HepG2 (cell line): ENCODE data around the gene LMNTD1. TPM values are rescaled to one million over a fixed set of nuclear protein-coding genes. Genes with fewer than 3 reads are reported as not detected.

Source experiments
- ATAC-seq: fragments of 200-7000 bp; cut with Tn5 transposase; 3 replicates; pipeline ENCODE4 v1.9.1; 2020; ENCODE audit warnings: mild to moderate bottlenecking, moderate library complexity
- BruUV-seq: library from RNA; stranded (reverse); fragments of 400-500 nt; replicated peaks from 2 replicates; lab custom pipeline; 2021; lab: Mats Ljungman, UMichigan
- CTCF ChIA-PET: fragments of 300-600 bp; formaldehyde crosslinking; extraction: SDS; loops from one replicate; lab custom pipeline; 2021; ENCODE audit warnings: low total read pairs, inconsistent platforms, low intra/inter-chr PET ratio; lab: Yijun Ruan, JAX
- POLR2A ChIA-PET: fragments of 350-600 bp; sonication (Branson Sonifier 250); formaldehyde crosslinking; loops from one replicate; lab custom pipeline; 2020; ENCODE audit warnings: antibody characterized with exemption, inconsistent platforms; lab: Yijun Ruan, JAX
- DNase-seq: peaks from one replicate; pipeline ENCODE4 v3.0.0-alpha.2; 2015; ENCODE audit warnings: low spot score
- FAIRE-seq: peaks from 3 replicates; lab custom pipeline; 2011; peaks lifted over from hg19 to GRCh38; lab: Jason Lieb, UNC
- H2AFZ ChIP-seq: one replicate; pipeline ENCODE4 v1.6.1; 2011; ENCODE audit warnings: low read length, inconsistent platforms
- H3K27ac ChIP-seq: fragments of 300-600 bp; 3 replicates; pipeline ENCODE4 v1.8.0; 2011; ENCODE audit warnings: mixed run types, mild to moderate bottlenecking, mixed read lengths, low read length, inconsistent platforms; ENCODE audit not compliant: insufficient read depth; ENCODE audit errors: extremely low read length
- H3K27me3 ChIP-seq, 2 experiments: fragments of 200-600 bp in 1 of 2; 2 replicates in 1 of 2; 3 replicates in 1 of 2; pipeline versions ENCODE4 v1.6.0 to v1.8.0; 2011; ENCODE audit warnings: low read length in 2 of 2, mild to moderate bottlenecking in 2 of 2, moderate library complexity in 2 of 2, inconsistent platforms in 1 of 2; ENCODE audit not compliant: insufficient read depth in 2 of 2, control insufficient read depth in 1 of 2
- H3K36me3 ChIP-seq, 2 experiments: fragments of 200-600 bp in 1 of 2; replicated peaks in 1 of 2; 2 replicates in 1 of 2; 3 replicates in 1 of 2; pipeline versions ENCODE4 v1.5.1 to v1.8.0; 2011; ENCODE audit warnings: low read length in 2 of 2, inconsistent platforms in 1 of 2; ENCODE audit not compliant: insufficient read depth in 2 of 2, control insufficient read depth in 1 of 2
- H3K4me1 ChIP-seq: 2 replicates; pipeline ENCODE4 v1.5.1; 2012; ENCODE audit warnings: low read length, inconsistent platforms; ENCODE audit not compliant: insufficient read depth
- H3K4me2 ChIP-seq: 2 replicates; pipeline ENCODE4 v1.6.0; 2011; ENCODE audit warnings: low read depth, low read length, inconsistent platforms
- H3K4me3 ChIP-seq, 3 experiments: fragments of 200-600 bp in 1 of 3; sonication (generic), shearing (Covaris generic) in 1 of 3; replicated peaks in 1 of 3; 2 replicates each; pipeline ENCODE4 v1.5.1; 2011 to 2016; ENCODE audit warnings: low read length in 3 of 3, inconsistent platforms in 2 of 3, low read depth in 2 of 3, mild to moderate bottlenecking in 2 of 3, control low read depth in 1 of 3, mixed read lengths in 1 of 3; ENCODE audit not compliant: insufficient read depth in 1 of 3
- H3K79me2 ChIP-seq: one replicate; pipeline ENCODE4 v1.6.1; 2011; ENCODE audit warnings: low read length, inconsistent platforms; ENCODE audit not compliant: insufficient read depth
- H3K9ac ChIP-seq: 2 replicates; pipeline ENCODE4 v1.6.0; 2011; ENCODE audit warnings: mild to moderate bottlenecking, low read depth, low read length, inconsistent platforms; ENCODE audit not compliant: insufficient read depth
- H3K9me3 ChIP-seq: 2 replicates; pipeline ENCODE4 v1.5.1; 2012; ENCODE audit warnings: mild to moderate bottlenecking, low read length
- H4K20me1 ChIP-seq: 2 replicates; pipeline ENCODE4 v1.6.0; 2011; ENCODE audit warnings: inconsistent platforms, mild to moderate bottlenecking, low read length, moderate library complexity; ENCODE audit not compliant: insufficient read depth
- FOXP1 ChIP-seq, 2 experiments: fragments of 450-650 bp in 1 of 2; IDR thresholded peaks; 2 replicates each; pipeline ENCODE4 v1.6.1; 2017 to 2018; ENCODE audit warnings: antibody characterized with exemption in 1 of 2
- HDAC2 ChIP-seq: sonication (generic); formaldehyde crosslinking; IDR thresholded peaks from 2 replicates; pipeline ENCODE4 v1.4.0; 2020; ENCODE audit warnings: missing genetic modification reagents
- HNRNPL ChIP-seq: fragments of 200-400 bp; formaldehyde crosslinking; IDR thresholded peaks from 2 replicates; pipeline ENCODE4 v1.6.1; 2017; ENCODE audit warnings: mild to moderate bottlenecking, low read depth, low read length
- JARID2 ChIP-seq: sonication (generic); formaldehyde crosslinking; IDR thresholded peaks from 2 replicates; pipeline ENCODE4 v1.8.1; 2023; ENCODE audit warnings: missing genetic modification reagents, inconsistent platforms; ENCODE audit not compliant: insufficient replicate concordance
- SKIL ChIP-seq: sonication (generic); formaldehyde crosslinking; IDR thresholded peaks from 2 replicates; pipeline ENCODE4 v1.8.0; 2022; ENCODE audit warnings: missing genetic modification reagents, mild to moderate bottlenecking, moderate library complexity, borderline replicate concordance
- TIGD3 ChIP-seq: sonication (generic); formaldehyde crosslinking; IDR thresholded peaks from 2 replicates; pipeline ENCODE4 v1.5.1; 2020; ENCODE audit warnings: mild to moderate bottlenecking, missing genetic modification reagents, borderline replicate concordance
- YEATS2 ChIP-seq: sonication (generic); formaldehyde crosslinking; IDR thresholded peaks from 2 replicates; pipeline ENCODE4 v1.4.0; 2020; ENCODE audit warnings: missing genetic modification reagents, borderline replicate concordance
- ZFP37 ChIP-seq: sonication (generic); formaldehyde crosslinking; IDR thresholded peaks from 2 replicates; pipeline ENCODE4 v1.4.0; 2020; ENCODE audit warnings: missing genetic modification reagents, borderline replicate concordance
- ZNF510 ChIP-seq: sonication (generic); formaldehyde crosslinking; IDR thresholded peaks from 2 replicates; pipeline ENCODE4 v1.4.0; 2020; ENCODE audit warnings: low read depth, mild to moderate bottlenecking, missing genetic modification reagents
- WGBS: methylation state at CpG from one replicate; pipeline ENCODE4 v1.1.6; 2017; ENCODE audit warnings: low lambda C conversion rate; 5-methylcytosine and 5-hydroxymethylcytosine counted together
- in situ Hi-C: cut with HindIII; loops from 2 replicates; pipeline ENCODE4 v1.10.0; 2017; ENCODE audit warnings: low pct_unique_long_range_greater_than_20kb; ENCODE audit not compliant: extremely low pct_ligation_motif_present
- intact Hi-C: fragments of 100-400 bp; cut with micrococcal nuclease; formaldehyde crosslinking; loops from one replicate; pipeline ENCODE4 v1.10.0; 2022; ENCODE audit not compliant: unreplicated experiment
- polyA plus RNA-seq, 8 experiments: library from polyadenylated mRNA; depleted of rRNA in 3 of 8; stranded (reverse) in 7 of 8; unstranded in 1 of 8; fragments of >200 nt; fragmentation: Illumina TruSeq in 4 of 8; extraction: Trizol in 4 of 8; gene quantifications; 2 replicates each; pipeline versions ENCODE4 v1.2.1 to v1.2.3, GENCODE V29; 2011 to 2016; ENCODE audit warnings: low read depth in 4 of 8, missing spikeins in 1 of 8, mixed read lengths in 1 of 8; ENCODE audit not compliant: insufficient read depth in 1 of 8
- total RNA-seq, 5 experiments: library from RNA; depleted of rRNA; stranded (reverse); fragments of >200 nt; fragmentation: Illumina TruSeq; extraction: Trizol; gene quantifications; 2 replicates each; pipeline ENCODE4 v1.2.3, GENCODE V29; 2016; ENCODE audit warnings: low read depth in 1 of 5
- TF ChIP-seq, protein P1 (sequence below): IDR thresholded peaks from 2 replicates; pipeline ENCODE4 v1.6.1; 2016; ENCODE audit warnings: missing genetic modification reagents, missing compliant biosample characterization
- TF ChIP-seq, protein P2 (sequence below): sonication (generic); formaldehyde crosslinking; IDR thresholded peaks from 2 replicates; pipeline ENCODE4 v1.5.0; 2020; ENCODE audit warnings: mild to moderate bottlenecking, low read depth, missing genetic modification reagents, borderline replicate concordance

Gene LMNTD1
- total and polyA plus RNA-seq, 2 of the 13 experiments (the other 11 are each of a cell fraction or from before 2014, with no cell fraction given) = not detected

GRCh38 chr12:25482625-25483024 lies 70.5 kb downstream of the LMNTD1 start:
- 7% methylated on average over 5 of the region's 5 CpGs for WGBS
- H3K4me1 ChIP-seq = no peaks in the 10 kb centered on the region
- no peaks in the 10 kb centered on the region for H4K20me1 ChIP-seq
- intact Hi-C loops = no loop called here
- H3K27me3 ChIP-seq = no peaks in the 10 kb centered on the region
- H3K27ac ChIP-seq = no peak overlapping the region
- no peak overlapping the region for H3K4me2 ChIP-seq
- ChIA-PET CTCF (no interaction called here), POLR2A (no interaction called here)
- no peaks in the 10 kb centered on the region for H3K79me2 ChIP-seq
- H3K9ac ChIP-seq = no peak overlapping the region
- DNase-seq (no peak), FAIRE-seq (no peak), ATAC-seq (no peak)
- H2AFZ ChIP-seq = no peak overlapping the region
- H3K36me3 ChIP-seq = no peaks in the 10 kb centered on the region
- BruUV-seq = no TSS peak
- TF ChIP-seq, protein P1, sequence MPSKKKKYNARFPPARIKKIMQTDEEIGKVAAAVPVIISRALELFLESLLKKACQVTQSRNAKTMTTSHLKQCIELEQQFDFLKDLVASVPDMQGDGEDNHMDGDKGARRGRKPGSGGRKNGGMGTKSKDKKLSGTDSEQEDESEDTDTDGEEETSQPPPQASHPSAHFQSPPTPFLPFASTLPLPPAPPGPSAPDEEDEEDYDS = no peak
- TF ChIP-seq, protein P2, sequence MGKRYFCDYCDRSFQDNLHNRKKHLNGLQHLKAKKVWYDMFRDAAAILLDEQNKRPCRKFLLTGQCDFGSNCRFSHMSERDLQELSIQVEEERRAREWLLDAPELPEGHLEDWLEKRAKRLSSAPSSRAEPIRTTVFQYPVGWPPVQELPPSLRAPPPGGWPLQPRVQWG (CRISPR knock-in tag) = no peak
- TF ChIP-seq ZFP37 = no peak
- no peak for TF ChIP-seq HDAC2
- TF ChIP-seq FOXP1 (IDR thresholded peaks at IDR 0.05) = no peak
- TF ChIP-seq FOXP1 (CRISPR knock-in tag; IDR thresholded peaks at IDR 0.05) = no peak
- no peak for TF ChIP-seq ZNF510 (CRISPR knock-in tag)
- in situ Hi-C loops = no loop called here
- no peaks in the 10 kb centered on the region for H3K9me3 ChIP-seq
- no peak overlapping the region for H3K4me3 ChIP-seq

- H3K27me3 ChIP-seq = no peaks in the 10 kb centered on the region
- POLR2A ChIA-PET = no interaction called here
- no peaks in the 10 kb centered on the region for H3K36me3 ChIP-seq
- no peaks in the 10 kb centered on the region for H3K4me1 ChIP-seq
- H3K9ac ChIP-seq = no peak overlapping the region
- H2AFZ ChIP-seq = no peak overlapping the region
- WGBS = no CpG with 5 or more reads among the region's 1 CpG
- no peak for DNase-seq
- no peak for ATAC-seq
- no peak for FAIRE-seq
- H4K20me1 ChIP-seq = no peaks in the 10 kb centered on the region
- intact Hi-C loops (no loop called here), in situ Hi-C loops (no loop called here)
- H3K79me2 ChIP-seq = no peaks in the 10 kb centered on the region
- no peak overlapping the region for H3K27ac ChIP-seq
- H3K4me2 ChIP-seq = no peak overlapping the region
- no TSS peak for BruUV-seq
- no peaks in the 10 kb centered on the region for H3K9me3 ChIP-seq
- CTCF ChIA-PET = no interaction called here
- no peak overlapping the region for H3K4me3 ChIP-seq
- TF ChIP-seq JARID2 (CRISPR knock-in tag) (no peak), YEATS2 (CRISPR knock-in tag) (no peak), HNRNPL (no peak), TIGD3 (CRISPR knock-in tag) (no peak), SKIL (CRISPR knock-in tag) (no peak)
These were observed 72.9 kb downstream of the LMNTD1 start for GRCh38 chr12:25480145-25480544.
